ENCODE results near the gene POLE.

- no peak for TF ChIP-seq POLR2AphosphoS5 (IDR thresholded peaks at IDR 0.05; ENCODE audit: low read depth, low read length)
- no peak for TF ChIP-seq POLR2A (IDR thresholded peaks at IDR 0.05; ENCODE audit: low read depth, low read length)
- no peak for TF ChIP-seq TAF1 (IDR thresholded peaks at IDR 0.05; ENCODE audit: low read depth, low read length)
- no peak for TF ChIP-seq POU2F2 (IDR thresholded peaks at IDR 0.05; ENCODE audit: low read depth, low read length)
- TF ChIP-seq SPI1 (IDR thresholded peaks at IDR 0.05; ENCODE audit: low read depth, low read length), result no peak
- no peak for TF ChIP-seq PAX5 (IDR thresholded peaks at IDR 0.05; ENCODE audit: insufficient read depth, low read length, severe bottlenecking)
Observed at GRCh38 chr12:132718644-132719043, 31.5 kb upstream of the POLE start.

All from GM12891 (cell line).